VCaP (cell line): Measurements from ENCODE around the gene DNMT3L.

ENCODE experiments used
- H3K27ac ChIP-seq: fragments of 450-650 bp; 2 replicates; pipeline ENCODE4 v1.5.1; 2017
- TF ChIP-seq, protein P1 (sequence below): fragments of 450-650 bp; conservative IDR thresholded peaks from 2 replicates; pipeline ENCODE4 v1.5.1; 2017; ENCODE audit warnings: mild to moderate bottlenecking, moderate library complexity

Gene DNMT3L

GRCh38 chr21:44294391-44295162 lies 32.9 kb upstream of the DNMT3L start:
- no peak overlapping the region for H3K27ac ChIP-seq
- TF ChIP-seq, protein P1, sequence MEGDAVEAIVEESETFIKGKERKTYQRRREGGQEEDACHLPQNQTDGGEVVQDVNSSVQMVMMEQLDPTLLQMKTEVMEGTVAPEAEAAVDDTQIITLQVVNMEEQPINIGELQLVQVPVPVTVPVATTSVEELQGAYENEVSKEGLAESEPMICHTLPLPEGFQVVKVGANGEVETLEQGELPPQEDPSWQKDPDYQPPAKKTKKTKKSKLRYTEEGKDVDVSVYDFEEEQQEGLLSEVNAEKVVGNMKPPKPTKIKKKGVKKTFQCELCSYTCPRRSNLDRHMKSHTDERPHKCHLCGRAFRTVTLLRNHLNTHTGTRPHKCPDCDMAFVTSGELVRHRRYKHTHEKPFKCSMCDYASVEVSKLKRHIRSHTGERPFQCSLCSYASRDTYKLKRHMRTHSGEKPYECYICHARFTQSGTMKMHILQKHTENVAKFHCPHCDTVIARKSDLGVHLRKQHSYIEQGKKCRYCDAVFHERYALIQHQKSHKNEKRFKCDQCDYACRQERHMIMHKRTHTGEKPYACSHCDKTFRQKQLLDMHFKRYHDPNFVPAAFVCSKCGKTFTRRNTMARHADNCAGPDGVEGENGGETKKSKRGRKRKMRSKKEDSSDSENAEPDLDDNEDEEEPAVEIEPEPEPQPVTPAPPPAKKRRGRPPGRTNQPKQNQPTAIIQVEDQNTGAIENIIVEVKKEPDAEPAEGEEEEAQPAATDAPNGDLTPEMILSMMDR: no peak

DNA sequence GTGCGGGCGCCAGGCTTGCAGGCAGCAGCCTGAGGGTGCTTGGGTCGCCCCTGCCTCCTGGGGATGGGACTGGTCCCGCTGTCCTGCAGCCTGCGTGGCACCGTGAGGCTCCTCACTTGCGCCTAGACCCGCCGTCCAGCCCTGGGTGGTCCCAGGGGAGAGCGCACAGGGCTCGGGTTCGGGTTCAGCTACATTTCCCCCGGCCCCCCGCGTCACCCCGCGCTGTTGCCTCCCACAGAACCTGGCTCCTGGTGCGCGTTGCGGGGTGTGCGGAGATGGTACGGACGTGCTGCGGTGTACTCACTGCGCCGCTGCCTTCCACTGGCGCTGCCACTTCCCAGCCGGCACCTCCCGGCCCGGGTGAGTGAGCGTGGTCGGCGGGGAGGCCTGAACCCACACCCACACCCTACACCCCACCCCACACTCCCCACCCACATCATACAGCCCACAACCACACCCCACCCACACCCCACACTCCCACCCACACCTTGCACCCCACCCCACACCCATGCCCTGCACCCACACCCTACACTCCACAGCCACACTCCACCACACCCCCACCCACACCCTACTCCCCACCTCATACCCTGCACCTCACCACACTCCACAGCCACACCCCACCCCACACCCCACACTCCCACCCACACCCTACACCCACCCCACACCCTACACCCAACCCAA lies 32.0 kb upstream of the DNMT3L start:
- no peak overlapping the region for H3K27ac ChIP-seq
- TF ChIP-seq, protein P1: no peak

DNA sequence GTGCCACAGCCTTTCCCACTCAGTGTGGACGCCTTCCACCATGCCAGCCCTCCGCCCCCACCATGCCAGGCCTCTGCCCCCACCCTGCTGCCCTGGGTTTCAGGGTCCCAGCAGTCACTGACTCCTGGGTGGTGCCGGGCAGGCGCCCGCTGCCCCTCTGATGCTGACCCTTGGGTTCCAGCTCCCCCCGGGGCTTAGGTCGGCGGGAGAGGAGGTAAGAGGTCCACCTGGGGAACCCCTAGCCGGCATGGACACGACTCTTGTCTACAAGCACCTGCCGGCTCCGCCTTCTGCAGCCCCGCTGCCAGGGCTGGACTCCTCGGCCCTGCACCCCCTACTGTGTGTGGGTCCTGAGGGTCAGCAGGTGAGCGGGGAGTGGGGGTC lies 31.1 kb upstream of the DNMT3L start:
- H3K27ac ChIP-seq: no peak overlapping the region
- TF ChIP-seq, protein P1: no peak

DNA sequence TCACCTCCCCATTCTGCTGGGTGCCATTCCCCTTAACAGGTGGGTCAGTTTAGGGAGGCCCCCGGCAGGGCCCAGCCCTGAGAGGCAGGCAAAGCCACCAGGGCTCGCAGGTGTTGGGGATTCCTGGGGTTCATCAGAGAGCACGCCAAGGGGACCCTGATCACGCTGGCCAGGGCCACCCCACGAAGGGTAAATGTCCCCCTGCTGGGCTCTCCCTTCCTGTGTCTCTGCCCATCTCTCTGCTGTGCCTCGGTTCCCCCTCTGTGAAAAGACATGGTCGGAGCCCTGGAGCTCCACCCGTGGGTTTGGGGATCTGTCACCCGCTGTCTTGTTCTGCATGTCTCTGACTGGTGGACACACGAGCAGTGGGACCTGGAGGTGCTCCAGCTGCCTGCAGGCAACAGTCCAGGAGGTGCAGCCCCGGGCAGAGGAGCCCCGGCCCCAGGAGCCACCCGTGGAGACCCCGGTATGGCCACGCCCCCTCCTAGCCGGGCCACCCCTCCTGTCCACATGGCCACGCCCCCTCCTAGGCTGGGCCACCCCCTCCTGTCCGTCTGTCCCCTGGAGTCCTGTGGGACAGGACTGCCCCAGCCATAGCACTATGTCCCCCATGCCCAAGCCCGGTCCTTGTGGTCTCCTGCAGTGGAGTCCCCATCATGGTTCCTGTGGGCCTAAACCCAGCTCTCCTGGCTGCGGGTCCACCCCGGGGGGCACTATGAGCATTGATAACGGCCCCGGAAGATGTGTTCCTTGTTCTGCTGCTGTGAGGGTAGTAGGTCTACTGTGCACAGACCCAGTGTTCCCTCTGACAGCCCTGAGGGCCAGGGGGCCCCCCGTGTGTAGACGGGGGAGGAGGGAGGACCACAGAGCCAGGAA lies 30.5 kb upstream of the DNMT3L start:
- TF ChIP-seq, protein P1: no peak
- H3K27ac ChIP-seq: no peak overlapping the region

DNA sequence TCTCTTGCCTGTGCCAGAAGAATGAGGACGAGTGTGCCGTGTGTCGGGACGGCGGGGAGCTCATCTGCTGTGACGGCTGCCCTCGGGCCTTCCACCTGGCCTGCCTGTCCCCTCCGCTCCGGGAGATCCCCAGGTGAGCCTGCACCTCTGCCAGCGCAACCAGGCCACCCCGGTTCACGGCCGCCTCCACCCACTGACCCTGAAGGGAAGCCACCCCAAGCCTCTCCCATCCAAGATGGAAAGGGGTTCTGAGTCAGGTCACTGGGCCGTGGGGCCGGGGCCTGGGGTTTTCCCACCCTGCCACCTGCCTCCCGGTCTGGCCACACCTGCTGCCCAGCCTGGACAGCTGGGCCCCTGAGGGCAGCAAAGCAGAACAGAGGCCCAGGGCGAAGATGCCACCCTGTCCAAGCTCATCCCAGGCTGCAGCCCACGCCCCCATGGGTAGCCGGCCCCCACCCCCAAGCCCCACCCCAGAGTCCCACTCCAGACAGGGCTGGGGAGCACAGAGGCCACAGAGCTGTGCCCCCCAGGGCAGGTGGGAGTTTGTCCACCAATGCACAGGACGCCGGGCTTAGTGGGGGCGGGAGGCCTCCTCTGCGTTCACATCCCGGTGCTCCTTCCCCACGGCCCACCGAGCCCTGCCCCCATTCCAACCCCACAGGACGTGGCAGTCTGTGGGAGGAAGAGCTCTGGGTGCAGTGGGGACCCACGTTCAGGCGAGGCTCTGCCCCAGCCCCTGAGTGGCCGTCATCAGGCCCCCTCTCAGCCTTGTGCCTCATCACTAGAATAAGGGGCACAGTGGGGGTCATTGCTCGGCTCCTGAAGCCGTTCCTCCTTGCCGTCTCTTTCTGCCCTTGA lies 29.6 kb upstream of the DNMT3L start:
- no peak overlapping the region for H3K27ac ChIP-seq

GRCh38 chr21:44290327-44291077 lies 28.8 kb upstream of the DNMT3L start:
- TF ChIP-seq, protein P1: no peak
- H3K27ac ChIP-seq: no peak overlapping the region

More for the DNA sequence above, 29.6 kb upstream of the DNMT3L start:
- TF ChIP-seq, protein P1: no peak
